WTC11 (cell line): ENCODE measurements around the gene MPHOSPH6.

ENCODE experiments used
- CTCF ChIP-seq: fragments of 200-600 bp; IDR thresholded peaks from 2 replicates; pipeline ENCODE4 v1.8.0; 2022; ENCODE audit warnings: antibody characterized with exemption
- HMGXB4 ChIP-seq: sonication (generic); formaldehyde crosslinking; IDR thresholded peaks from 2 replicates; pipeline ENCODE4 v1.8.1; 2023; ENCODE audit warnings: mild to moderate bottlenecking, moderate library complexity, missing genetic modification reagents
- TF ChIP-seq, protein P1 (sequence below): sonication (generic); formaldehyde crosslinking; IDR thresholded peaks from 2 replicates; pipeline ENCODE4 v1.8.0; 2023; ENCODE audit warnings: missing genetic modification reagents

- TF ChIP-seq CTCF, result no peak
- TF ChIP-seq HMGXB4 (CRISPR knock-in tag), result no peak
- TF ChIP-seq, protein P1, sequence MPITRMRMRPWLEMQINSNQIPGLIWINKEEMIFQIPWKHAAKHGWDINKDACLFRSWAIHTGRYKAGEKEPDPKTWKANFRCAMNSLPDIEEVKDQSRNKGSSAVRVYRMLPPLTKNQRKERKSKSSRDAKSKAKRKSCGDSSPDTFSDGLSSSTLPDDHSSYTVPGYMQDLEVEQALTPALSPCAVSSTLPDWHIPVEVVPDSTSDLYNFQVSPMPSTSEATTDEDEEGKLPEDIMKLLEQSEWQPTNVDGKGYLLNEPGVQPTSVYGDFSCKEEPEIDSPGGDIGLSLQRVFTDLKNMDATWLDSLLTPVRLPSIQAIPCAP (CRISPR knock-in tag), result no peak
Observed at GRCh38 chr16:82181461-82182185, 11.6 kb upstream of the MPHOSPH6 start.
